ENCODE results near the gene GDF10. TPM values are rescaled to one million over a fixed set of nuclear protein-coding genes. Genes with fewer than 3 reads are reported as not detected.

Gene GDF10
- total RNA-seq, 1 experiment from 2014 or later = 0.20 TPM

DNA sequence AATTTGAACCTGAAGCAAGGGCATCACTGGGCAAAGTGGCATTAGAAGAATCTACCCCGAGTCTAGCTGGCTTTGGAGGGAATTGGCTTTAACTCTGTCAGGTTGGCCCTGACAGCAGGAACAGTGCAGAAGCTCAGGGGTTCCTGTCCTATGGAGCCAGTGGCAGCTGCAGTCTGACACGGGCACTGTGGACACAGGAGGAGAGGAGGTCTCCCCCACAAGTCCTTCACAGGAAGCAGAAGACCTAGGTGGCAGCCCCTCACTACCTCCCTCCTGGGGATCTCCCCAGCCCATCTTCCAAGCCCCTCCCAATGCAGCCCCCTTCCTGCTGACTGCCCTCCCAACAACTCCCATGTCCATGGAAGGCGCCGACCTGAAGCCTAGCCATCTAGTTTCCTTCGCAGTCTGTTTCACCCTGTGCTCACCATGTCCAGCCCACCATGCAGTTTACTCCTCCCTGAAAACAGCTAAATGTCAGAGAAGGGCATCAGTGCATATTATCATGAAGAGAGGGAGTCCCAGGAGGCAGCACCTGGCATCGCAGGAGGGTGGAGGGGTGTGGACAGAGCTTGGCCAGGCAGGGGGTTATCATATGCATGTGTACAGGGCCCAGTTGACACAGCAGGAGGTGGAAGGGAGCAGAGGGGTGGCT, 17.9 kb upstream of the GDF10 start:
- H2AK5ac ChIP-seq (ENCODE audit: insufficient read length, low read length) = no peak overlapping the region
- no CpG with 5 or more reads among the region's 6 CpGs for WGBS (ENCODE audit: extremely low coverage, insufficient read length, low lambda C conversion rate)

More for the DNA sequence above, 17.9 kb upstream of the GDF10 start:
- Histone ChIP-seq H2BK12ac (ENCODE audit: insufficient read length, low read depth, low read length) (no peak overlapping the region), H3T11ph (ENCODE audit: low read length) (no peak overlapping the region), H3K18ac (ENCODE audit: insufficient read length, low read depth, low read length) (no peak overlapping the region), H3K23ac (ENCODE audit: insufficient read length, low read depth, low read length) (no peak overlapping the region), H3K14ac (ENCODE audit: insufficient read depth, low read length) (no peak overlapping the region; the same call in 1 of the 2 replicates), H3K9me3 (ENCODE audit: control insufficient read depth, low read depth, low read length) (no peaks in the 10 kb centered on the region), H3K4ac (ENCODE audit: low read depth, low read length) (no peak overlapping the region), H3K27ac (ENCODE audit: insufficient read length, low read depth, low read length) (no peak overlapping the region), H2BK15ac (ENCODE audit: low read depth, low read length) (no peak overlapping the region), H3K56ac (ENCODE audit: insufficient read length, low read depth, low read length) (no peak overlapping the region), H4K5ac (ENCODE audit: insufficient read length, low read depth, low read length) (no peak overlapping the region), H3K9ac (ENCODE audit: extremely low read depth, insufficient read length, low read length) (no peak overlapping the region), H3K79me1 (ENCODE audit: insufficient read depth, low read depth, low read length, poor library complexity, severe bottlenecking) (no peaks in the 10 kb centered on the region), H3K27me3 (ENCODE audit: insufficient read depth, low read length) (no peaks in the 10 kb centered on the region), H4K8ac (replicated peaks; ENCODE audit: insufficient read length, low read depth, low read length) (no peak overlapping the region), H3K79me2 (ENCODE audit: insufficient read depth, low read length) (no peaks in the 10 kb centered on the region), H3K23me2 (ENCODE audit: insufficient read length, low read depth, low read length, poor library complexity, severe bottlenecking) (no peaks in the 10 kb centered on the region), H2BK5ac (ENCODE audit: insufficient read length, low read length) (no peak overlapping the region), H3K4me1 (ENCODE audit: insufficient read depth, low read length) (no peaks in the 10 kb centered on the region; the same call in 1 of the 2 replicates), H4K91ac (ENCODE audit: insufficient read length, low read depth, low read length) (no peak overlapping the region), H2BK20ac (ENCODE audit: low read depth, low read length, poor library complexity, severe bottlenecking) (no peak overlapping the region), H2AFZ (ENCODE audit: low read length) (no peak overlapping the region), H3K4me2 (ENCODE audit: insufficient read depth, insufficient read length, low read length) (no peak overlapping the region), H2BK120ac (ENCODE audit: low read depth, low read length, poor library complexity, severe bottlenecking) (no peak overlapping the region), H4K20me1 (ENCODE audit: control insufficient read depth, insufficient read depth, insufficient read length) (no peaks in the 10 kb centered on the region)
- Mint-ChIP-seq H3K27ac (0 out of 7 replicates have a peak overlapping the region, but pooled peaks of 1 of the 3 experiments have one; percentile 10), H3K4me3 (no peak overlapping the region), H3K36me3 (ENCODE audit: insufficient read depth in 1 of 3, low read depth in 3 of 3) (no peaks in the 10 kb centered on the region; a peak in 1 of 7 replicates), H3K4me1 (peaks cover 3 to 7% of the 10 kb centered on the region in 2 experiments; a peak in 3 of 4 replicates), H3K9me3 (no peaks in the 10 kb centered on the region), H3K27me3 (ENCODE audit: low read depth) (peaks cover 10% of the 10 kb centered on the region)
- no peak for TF ChIP-seq CTCF (conservative IDR thresholded peaks at IDR 0.05)
- no peak for DNase-seq
